ENCODE measurements around the gene SEC14L3.

DNA sequence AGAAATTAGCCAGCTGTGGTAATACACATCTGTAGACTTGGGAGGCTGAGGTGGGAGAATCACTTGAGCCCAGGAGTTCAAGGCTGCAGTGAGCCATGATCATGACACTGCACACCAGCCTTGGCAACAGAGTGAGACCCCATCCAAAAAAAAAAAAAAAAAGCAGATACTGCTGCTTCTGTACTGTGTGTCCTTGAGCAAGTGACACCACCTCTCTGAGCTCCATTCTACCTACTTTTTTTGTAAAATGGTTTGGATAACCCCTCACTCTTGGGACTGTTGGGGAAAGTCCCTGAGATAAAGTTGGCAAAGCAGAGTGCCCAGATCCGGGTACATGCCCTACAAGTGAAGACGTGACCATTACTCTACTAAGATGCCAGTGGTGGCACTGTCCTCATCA, 2.7 kb downstream of the SEC14L3 start:
- TF ChIP-seq ZNF8 (CRISPR knock-in tag; IDR thresholded peaks at IDR 0.05) = no peak
- TF ChIP-seq TCF4 (CRISPR knock-in tag; IDR thresholded peaks at IDR 0.05; ENCODE audit: borderline replicate concordance) = no peak
- TF ChIP-seq, protein P1, sequence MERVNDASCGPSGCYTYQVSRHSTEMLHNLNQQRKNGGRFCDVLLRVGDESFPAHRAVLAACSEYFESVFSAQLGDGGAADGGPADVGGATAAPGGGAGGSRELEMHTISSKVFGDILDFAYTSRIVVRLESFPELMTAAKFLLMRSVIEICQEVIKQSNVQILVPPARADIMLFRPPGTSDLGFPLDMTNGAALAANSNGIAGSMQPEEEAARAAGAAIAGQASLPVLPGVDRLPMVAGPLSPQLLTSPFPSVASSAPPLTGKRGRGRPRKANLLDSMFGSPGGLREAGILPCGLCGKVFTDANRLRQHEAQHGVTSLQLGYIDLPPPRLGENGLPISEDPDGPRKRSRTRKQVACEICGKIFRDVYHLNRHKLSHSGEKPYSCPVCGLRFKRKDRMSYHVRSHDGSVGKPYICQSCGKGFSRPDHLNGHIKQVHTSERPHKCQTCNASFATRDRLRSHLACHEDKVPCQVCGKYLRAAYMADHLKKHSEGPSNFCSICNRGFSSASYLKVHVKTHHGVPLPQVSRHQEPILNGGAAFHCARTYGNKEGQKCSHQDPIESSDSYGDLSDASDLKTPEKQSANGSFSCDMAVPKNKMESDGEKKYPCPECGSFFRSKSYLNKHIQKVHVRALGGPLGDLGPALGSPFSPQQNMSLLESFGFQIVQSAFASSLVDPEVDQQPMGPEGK (CRISPR knock-in tag; IDR thresholded peaks at IDR 0.05; ENCODE audit: borderline replicate concordance) = no peak
- no peak for TF ChIP-seq PPARA (CRISPR knock-in tag; IDR thresholded peaks at IDR 0.05; ENCODE audit: borderline replicate concordance)
- TF ChIP-seq, protein P2, sequence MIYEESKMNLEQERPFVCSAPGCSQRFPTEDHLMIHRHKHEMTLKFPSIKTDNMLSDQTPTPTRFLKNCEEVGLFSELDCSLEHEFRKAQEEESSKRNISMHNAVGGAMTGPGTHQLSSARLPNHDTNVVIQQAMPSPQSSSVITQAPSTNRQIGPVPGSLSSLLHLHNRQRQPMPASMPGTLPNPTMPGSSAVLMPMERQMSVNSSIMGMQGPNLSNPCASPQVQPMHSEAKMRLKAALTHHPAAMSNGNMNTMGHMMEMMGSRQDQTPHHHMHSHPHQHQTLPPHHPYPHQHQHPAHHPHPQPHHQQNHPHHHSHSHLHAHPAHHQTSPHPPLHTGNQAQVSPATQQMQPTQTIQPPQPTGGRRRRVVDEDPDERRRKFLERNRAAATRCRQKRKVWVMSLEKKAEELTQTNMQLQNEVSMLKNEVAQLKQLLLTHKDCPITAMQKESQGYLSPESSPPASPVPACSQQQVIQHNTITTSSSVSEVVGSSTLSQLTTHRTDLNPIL (CRISPR knock-in tag; IDR thresholded peaks at IDR 0.05; ENCODE audit: low read depth) = no peak
- TF ChIP-seq ZFP30 (CRISPR knock-in tag; IDR thresholded peaks at IDR 0.05) = no peak
- TF ChIP-seq, protein P3, sequence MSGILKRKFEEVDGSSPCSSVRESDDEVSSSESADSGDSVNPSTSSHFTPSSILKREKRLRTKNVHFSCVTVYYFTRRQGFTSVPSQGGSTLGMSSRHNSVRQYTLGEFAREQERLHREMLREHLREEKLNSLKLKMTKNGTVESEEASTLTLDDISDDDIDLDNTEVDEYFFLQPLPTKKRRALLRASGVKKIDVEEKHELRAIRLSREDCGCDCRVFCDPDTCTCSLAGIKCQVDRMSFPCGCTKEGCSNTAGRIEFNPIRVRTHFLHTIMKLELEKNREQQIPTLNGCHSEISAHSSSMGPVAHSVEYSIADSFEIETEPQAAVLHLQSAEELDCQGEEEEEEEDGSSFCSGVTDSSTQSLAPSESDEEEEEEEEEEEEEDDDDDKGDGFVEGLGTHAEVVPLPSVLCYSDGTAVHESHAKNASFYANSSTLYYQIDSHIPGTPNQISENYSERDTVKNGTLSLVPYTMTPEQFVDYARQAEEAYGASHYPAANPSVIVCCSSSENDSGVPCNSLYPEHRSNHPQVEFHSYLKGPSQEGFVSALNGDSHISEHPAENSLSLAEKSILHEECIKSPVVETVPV (CRISPR knock-in tag; IDR thresholded peaks at IDR 0.05) = no peak

All from SK-N-SH treated with all-trans-retinoic acid at 6 μM for 48 hours (cell line).